ENCODE data around the gene ZNF683.
"Not testable (repeated sequence)": the region's sequence is repeated elsewhere in the genome, so short reads cannot be mapped to it uniquely, and the experiment has no call there.

The ZNF683 gene

GRCh38 chr1:26385063-26385462, 12.5 kb upstream of the ZNF683 start:
- DNase-seq, result not testable (repeated sequence)

GRCh38 chr1:26384076-26384475, 11.5 kb upstream of the ZNF683 start:
- Histone ChIP-seq H3K4me2 (ENCODE audit: low read length, poor library complexity, severe bottlenecking) (no peak overlapping the region), H3K14ac (ENCODE audit: low read length in 2 of 2) (no peak overlapping the region), H3K4me3 (ENCODE audit: insufficient read depth in 1 of 2, low read depth in 1 of 2, low read length in 2 of 2) (no peak overlapping the region), H3K4me1 (ENCODE audit: control insufficient read depth, insufficient read depth, low read depth, low read length) (no peaks in the 10 kb centered on the region), H3K9me3 (ENCODE audit: control insufficient read depth, low read length) (no peaks in the 10 kb centered on the region), H2BK15ac (ENCODE audit: low read depth, poor library complexity, severe bottlenecking) (no peak overlapping the region), H3K9ac (ENCODE audit: low read length) (no peak overlapping the region), H2AK5ac (ENCODE audit: low read length, severe bottlenecking) (no peak overlapping the region), H3K27me3 (ENCODE audit: control insufficient read depth in 1 of 2, insufficient read depth in 1 of 2, low read length in 2 of 2) (no peaks in the 10 kb centered on the region), H4K8ac (ENCODE audit: low read length) (no peak overlapping the region), H3K4ac (ENCODE audit: low read depth in 1 of 2, low read length in 2 of 2) (no peak overlapping the region), H3K18ac (ENCODE audit: low read depth in 1 of 2, low read length in 2 of 2) (no peak overlapping the region), H3K36me3 (ENCODE audit: control insufficient read depth in 1 of 2, insufficient read depth in 2 of 2, low read depth in 1 of 2, low read length in 2 of 2) (no peaks in the 10 kb centered on the region), H2AFZ (ENCODE audit: low read depth, low read length) (no peak overlapping the region), H3K23ac (ENCODE audit: low read length in 2 of 2) (no peak overlapping the region), H3K79me1 (replicated peaks; ENCODE audit: low read length, poor library complexity, severe bottlenecking) (no peaks in the 10 kb centered on the region), H3K27ac (ENCODE audit: low read length, poor library complexity, severe bottlenecking) (no peak overlapping the region), H4K91ac (ENCODE audit: low read length) (no peak overlapping the region), H2BK120ac (ENCODE audit: low read depth, low read length) (no peak overlapping the region), H2BK5ac (ENCODE audit: low read depth, low read length, poor library complexity, severe bottlenecking) (no peak overlapping the region), H2BK12ac (ENCODE audit: low read length in 2 of 2) (no peak overlapping the region)
- no peak for DNase-seq
- WGBS, result 88% methylated on average over 1 of the region's 3 CpGs

More at GRCh38 chr1:26385063-26385462, 12.5 kb upstream of the ZNF683 start:
- H4K8ac ChIP-seq (ENCODE audit: low read length); H3K36me3 ChIP-seq (ENCODE audit: control insufficient read depth in 1 of 2, insufficient read depth in 2 of 2, low read depth in 1 of 2, low read length in 2 of 2); H3K4me2 ChIP-seq (ENCODE audit: low read length, poor library complexity, severe bottlenecking); H3K18ac ChIP-seq (ENCODE audit: low read depth in 1 of 2, low read length in 2 of 2); H2BK15ac ChIP-seq (ENCODE audit: low read depth, poor library complexity, severe bottlenecking); H2BK5ac ChIP-seq (ENCODE audit: low read depth, low read length, poor library complexity, severe bottlenecking); H3K4me3 ChIP-seq (ENCODE audit: insufficient read depth in 1 of 2, low read depth in 1 of 2, low read length in 2 of 2); H2AK5ac ChIP-seq (ENCODE audit: low read length, severe bottlenecking); H3K14ac ChIP-seq (ENCODE audit: low read length in 2 of 2); H3K79me1 ChIP-seq (replicated peaks; ENCODE audit: low read length, poor library complexity, severe bottlenecking); H3K9ac ChIP-seq (ENCODE audit: low read length); H2BK12ac ChIP-seq (ENCODE audit: low read length in 2 of 2); H2AFZ ChIP-seq (ENCODE audit: low read depth, low read length); H3K4me1 ChIP-seq (ENCODE audit: control insufficient read depth, insufficient read depth, low read depth, low read length); H3K9me3 ChIP-seq (ENCODE audit: control insufficient read depth, low read length); H3K4ac ChIP-seq (ENCODE audit: low read depth in 1 of 2, low read length in 2 of 2); H3K27me3 ChIP-seq (ENCODE audit: control insufficient read depth in 1 of 2, insufficient read depth in 1 of 2, low read length in 2 of 2); H4K91ac ChIP-seq (ENCODE audit: low read length); H3K23ac ChIP-seq (ENCODE audit: low read length in 2 of 2); H3K27ac ChIP-seq (ENCODE audit: low read length, poor library complexity, severe bottlenecking); H2BK120ac ChIP-seq (ENCODE audit: low read depth, low read length): not testable (repeated sequence)
- WGBS, result 80% methylated on average over 1 of the region's 3 CpGs

GRCh38 chr1:26378879-26379251, 6.3 kb upstream of the ZNF683 start:
- no peak overlapping the region for H3K4me3 ChIP-seq (ENCODE audit: insufficient read depth in 1 of 2, low read depth in 1 of 2, low read length in 2 of 2)
- H4K91ac ChIP-seq (ENCODE audit: low read length), result no peak overlapping the region
- H2BK120ac ChIP-seq (ENCODE audit: low read depth, low read length), result no peak overlapping the region
- no peak overlapping the region for H3K14ac ChIP-seq (ENCODE audit: low read length in 2 of 2)
- no peak overlapping the region for H2AFZ ChIP-seq (ENCODE audit: low read depth, low read length)
- no peaks in the 10 kb centered on the region for H3K79me1 ChIP-seq (replicated peaks; ENCODE audit: low read length, poor library complexity, severe bottlenecking)
- H2BK12ac ChIP-seq (ENCODE audit: low read length in 2 of 2), result no peak overlapping the region
- H2BK5ac ChIP-seq (ENCODE audit: low read depth, low read length, poor library complexity, severe bottlenecking), result no peak overlapping the region
- no peaks in the 10 kb centered on the region for H3K9me3 ChIP-seq (ENCODE audit: control insufficient read depth, low read length)
- H4K8ac ChIP-seq (ENCODE audit: low read length), result no peak overlapping the region
- no peak overlapping the region for H3K23ac ChIP-seq (ENCODE audit: low read length in 2 of 2)
- no peak for DNase-seq
- no peaks in the 10 kb centered on the region for H3K27me3 ChIP-seq (ENCODE audit: control insufficient read depth in 1 of 2, insufficient read depth in 1 of 2, low read length in 2 of 2)
- WGBS, result 100% methylated on average over 3 of the region's 3 CpGs
- H3K4me1 ChIP-seq (ENCODE audit: control insufficient read depth, insufficient read depth, low read depth, low read length), result peaks cover 4% of the 10 kb centered on the region
- no peak overlapping the region for H2BK15ac ChIP-seq (ENCODE audit: low read depth, poor library complexity, severe bottlenecking)
- H3K4ac ChIP-seq (ENCODE audit: low read depth in 1 of 2, low read length in 2 of 2), result no peak overlapping the region
- no peaks in the 10 kb centered on the region for H3K36me3 ChIP-seq (ENCODE audit: control insufficient read depth in 1 of 2, insufficient read depth in 2 of 2, low read depth in 1 of 2, low read length in 2 of 2)
- no peak overlapping the region for H3K9ac ChIP-seq (ENCODE audit: low read length)
- H3K4me2 ChIP-seq (ENCODE audit: low read length, poor library complexity, severe bottlenecking), result no peak overlapping the region
- H3K27ac ChIP-seq (ENCODE audit: low read length, poor library complexity, severe bottlenecking), result no peak overlapping the region
- H3K18ac ChIP-seq (ENCODE audit: low read depth in 1 of 2, low read length in 2 of 2), result peak overlapping the region in 1 of 2 experiments; percentile 41
- H2AK5ac ChIP-seq (ENCODE audit: low read length, severe bottlenecking), result no peak overlapping the region

- WGBS, result 28% methylated on average over 5 of the region's 5 CpGs
- DNase-seq, result peak; percentile 96
- Histone ChIP-seq H3K9ac (ENCODE audit: low read length) (peak overlapping the region; percentile 62), H3K4me2 (ENCODE audit: low read length, poor library complexity, severe bottlenecking) (no peak overlapping the region), H3K14ac (ENCODE audit: low read length in 2 of 2) (peak overlapping the region in 1 of 2 experiments; percentile 3), H2AK5ac (ENCODE audit: low read length, severe bottlenecking) (no peak overlapping the region), H3K36me3 (ENCODE audit: control insufficient read depth in 1 of 2, insufficient read depth in 2 of 2, low read depth in 1 of 2, low read length in 2 of 2) (no peaks in the 10 kb centered on the region), H2BK5ac (ENCODE audit: low read depth, low read length, poor library complexity, severe bottlenecking) (no peak overlapping the region), H3K27ac (ENCODE audit: low read length, poor library complexity, severe bottlenecking) (no peak overlapping the region), H3K79me1 (replicated peaks; ENCODE audit: low read length, poor library complexity, severe bottlenecking) (no peaks in the 10 kb centered on the region), H2BK12ac (ENCODE audit: low read length in 2 of 2) (peak overlapping the region in 1 of 2 experiments; percentile 4), H3K18ac (ENCODE audit: low read depth in 1 of 2, low read length in 2 of 2) (peak overlapping the region; percentile 25 to 41), H2BK120ac (ENCODE audit: low read depth, low read length) (no peak overlapping the region), H3K23ac (ENCODE audit: low read length in 2 of 2) (no peak overlapping the region), H3K4me3 (ENCODE audit: insufficient read depth in 1 of 2, low read depth in 1 of 2, low read length in 2 of 2) (peak overlapping the region in 1 of 2 experiments; percentile 20), H3K27me3 (ENCODE audit: control insufficient read depth in 1 of 2, insufficient read depth in 1 of 2, low read length in 2 of 2) (peaks cover 0 to 4% of the 10 kb centered on the region in 2 experiments), H2AFZ (ENCODE audit: low read depth, low read length) (no peak overlapping the region), H3K4ac (ENCODE audit: low read depth in 1 of 2, low read length in 2 of 2) (peak overlapping the region in 1 of 2 experiments; percentile 2), H2BK15ac (ENCODE audit: low read depth, poor library complexity, severe bottlenecking) (no peak overlapping the region), H3K9me3 (ENCODE audit: control insufficient read depth, low read length) (no peaks in the 10 kb centered on the region), H4K91ac (ENCODE audit: low read length) (peak overlapping the region; percentile 40), H4K8ac (ENCODE audit: low read length) (no peak overlapping the region), H3K4me1 (ENCODE audit: control insufficient read depth, insufficient read depth, low read depth, low read length) (peaks cover 4% of the 10 kb centered on the region)
Observed at GRCh38 chr1:26378088-26378878, 5.7 kb upstream of the ZNF683 start.

Data from mesenchymal stem cell (in vitro differentiated cells and primary cell).